HepG2 (cell line): ENCODE results near the gene GPR42.

Experiments
- CBX5 ChIP-seq: sonication (generic); formaldehyde crosslinking; IDR thresholded peaks from 2 replicates; pipeline ENCODE4 v1.4.0; 2020; ENCODE audit warnings: missing genetic modification reagents, borderline replicate concordance
- CTCF ChIP-seq: sonication (generic); formaldehyde crosslinking; IDR thresholded peaks from 2 replicates; pipeline ENCODE4 v1.5.0; 2020; ENCODE audit warnings: mild to moderate bottlenecking, missing genetic modification reagents, moderate library complexity
- GABPA ChIP-seq, 2 experiments: IDR thresholded peaks; 2 replicates each; pipeline ENCODE4 v1.6.1; 2011 to 2016; ENCODE audit warnings: low read depth in 2 of 2, low read length in 1 of 2, missing biosample characterization in 1 of 2, missing genetic modification characterization in 1 of 2
- HNF4G ChIP-seq, 2 experiments: sonication (generic) in 1 of 2; formaldehyde crosslinking in 1 of 2; IDR thresholded peaks; 2 replicates each; pipeline versions ENCODE4 v1.4.0 to v1.6.1; 2011 to 2020; ENCODE audit warnings: borderline replicate concordance in 2 of 2, low read depth in 2 of 2, mild to moderate bottlenecking in 2 of 2, low read length in 1 of 2, missing genetic modification reagents in 1 of 2, moderate library complexity in 1 of 2
- U2AF2 ChIP-seq: fragments of 200-400 bp; formaldehyde crosslinking; IDR thresholded peaks from 2 replicates; pipeline ENCODE4 v1.6.1; 2017; ENCODE audit warnings: low read depth, mild to moderate bottlenecking, low read length
- YY1 ChIP-seq: IDR thresholded peaks from 2 replicates; pipeline ENCODE4 v1.6.1; 2011; ENCODE audit warnings: low read length, low read depth, moderate library complexity, mild to moderate bottlenecking; ENCODE audit not compliant: insufficient read depth, insufficient replicate concordance
- ZFP62 ChIP-seq: sonication (generic); formaldehyde crosslinking; IDR thresholded peaks from 2 replicates; pipeline ENCODE4 v1.4.0; 2020; ENCODE audit warnings: missing genetic modification reagents
- ZNF562 ChIP-seq: sonication (generic); formaldehyde crosslinking; IDR thresholded peaks from 2 replicates; pipeline ENCODE4 v1.8.0; 2022; ENCODE audit warnings: missing genetic modification reagents, borderline replicate concordance

GRCh38 chr19:35352177-35352447 is 18.8 kb upstream of the GPR42 start:
- TF ChIP-seq ZFP62 (CRISPR knock-in tag) (no peak), YY1 (no peak), U2AF2 (no peak), ZNF562 (CRISPR knock-in tag) (no peak), GABPA (IDR thresholded peaks at IDR 0.05; ENCODE audit: low read depth, low read length) (no peak), GABPA (CRISPR knock-in tag; IDR thresholded peaks at IDR 0.05; ENCODE audit: low read depth) (no peak), CTCF (CRISPR knock-in tag) (no peak), CBX5 (CRISPR knock-in tag) (no peak), HNF4G (IDR thresholded peaks at IDR 0.05; ENCODE audit: borderline replicate concordance, low read depth, low read length) (no peak), HNF4G (CRISPR knock-in tag; IDR thresholded peaks at IDR 0.05; ENCODE audit: borderline replicate concordance, low read depth) (no peak)
